OCI-LY7 (cell line): ENCODE results near the gene PWWP2B. TPM values are rescaled to one million over a fixed set of nuclear protein-coding genes. Genes with fewer than 3 reads are reported as not detected.
"Not testable (repeated sequence)": the region's sequence is repeated elsewhere in the genome, so short reads cannot be mapped to it uniquely, and the experiment has no call there.

Experiments used
- BruUV-seq: library from RNA; stranded (reverse); fragments of 400-500 nt; replicated peaks from 2 replicates; lab custom pipeline; 2021; lab: Mats Ljungman, UMichigan
- CTCF ChIA-PET: fragments of 300-600 bp; sonication (Branson Sonifier 250); formaldehyde crosslinking; loops from one replicate; lab custom pipeline; 2022; ENCODE audit warnings: antibody characterized with exemption; ENCODE audit not compliant: unreplicated experiment; lab: Charles Lee
- POLR2A ChIA-PET: fragments of 300-600 bp; sonication (Branson Sonifier 250); formaldehyde crosslinking; loops from one replicate; lab custom pipeline; 2022; ENCODE audit warnings: antibody characterized with exemption; lab: Charles Lee
- DNase-seq: peaks from one replicate; pipeline ENCODE4 v3.0.0-alpha.2; 2015; ENCODE audit warnings: low spot score
- H2AFZ ChIP-seq: fragments of 200-600 bp; sonication (generic), shearing (Covaris generic); 2 replicates; pipeline ENCODE4 v1.6.1; 2014; ENCODE audit warnings: mild to moderate bottlenecking, antibody characterized with exemption, low read length, moderate library complexity
- H3K27ac ChIP-seq: fragments of 200-600 bp; sonication (generic); 2 replicates; pipeline ENCODE4 v1.5.1; 2014; ENCODE audit warnings: mixed run types, low read depth, mild to moderate bottlenecking, moderate library complexity, low read length, inconsistent platforms; ENCODE audit not compliant: poor library complexity, severe bottlenecking
- H3K36me3 ChIP-seq: fragments of 200-600 bp; sonication (generic); 2 replicates; pipeline ENCODE4 v1.6.1; 2014; ENCODE audit warnings: mild to moderate bottlenecking, antibody characterized with exemption, low read length, moderate library complexity, mixed read lengths; ENCODE audit not compliant: insufficient read depth
- H3K4me1 ChIP-seq: fragments of 200-600 bp; sonication (generic); 2 replicates; pipeline ENCODE4 v1.5.1; 2014; ENCODE audit warnings: mild to moderate bottlenecking, low read length; ENCODE audit not compliant: insufficient read depth, poor library complexity, severe bottlenecking
- H3K4me2 ChIP-seq: fragments of 200-600 bp; sonication (generic); 2 replicates; pipeline ENCODE4 v1.6.1; 2014; ENCODE audit warnings: mild to moderate bottlenecking, low read length
- H3K4me3 ChIP-seq: fragments of 200-600 bp; sonication (generic); 2 replicates; pipeline ENCODE4 v1.5.1; 2014; ENCODE audit warnings: mild to moderate bottlenecking, low read depth, low read length; ENCODE audit not compliant: poor library complexity, severe bottlenecking
- H3K79me2 ChIP-seq: fragments of 200-600 bp; sonication (generic); 2 replicates; pipeline ENCODE4 v1.6.1; 2016; ENCODE audit warnings: low read depth, mild to moderate bottlenecking, low read length, moderate library complexity, mixed read lengths; ENCODE audit not compliant: insufficient read depth
- H3K9me2 ChIP-seq: fragments of 200-600 bp; sonication (generic); 2 replicates; pipeline ENCODE4 v1.6.1; 2016; ENCODE audit warnings: mild to moderate bottlenecking, low read length, mixed read lengths; ENCODE audit not compliant: insufficient read depth
- H3K9me3 ChIP-seq: fragments of 200-600 bp; sonication (generic); 2 replicates; pipeline ENCODE4 v1.6.1; 2014; ENCODE audit warnings: mild to moderate bottlenecking, mixed run types, low read length, mixed read lengths
- H4K20me1 ChIP-seq: fragments of 200-600 bp; sonication (generic); 2 replicates; pipeline ENCODE4 v1.6.1; 2014; ENCODE audit warnings: mild to moderate bottlenecking, antibody characterized with exemption, low read length, moderate library complexity, mixed read lengths; ENCODE audit not compliant: insufficient read depth
- EZH2phosphoT487 ChIP-seq: fragments of 200-600 bp; sonication (generic); IDR thresholded peaks from 2 replicates; pipeline ENCODE4 v1.6.1; 2018; ENCODE audit warnings: low read depth, borderline replicate concordance, mild to moderate bottlenecking, mixed run types, antibody characterized with exemption, low read length, moderate library complexity, mixed read lengths
- intact Hi-C: fragments of 100-400 bp; cut with micrococcal nuclease; formaldehyde crosslinking; loops from one replicate; pipeline ENCODE4 v1.10.0; 2022; ENCODE audit not compliant: unreplicated experiment
- total RNA-seq, 2 experiments: library from RNA; depleted of rRNA in 1 of 2; stranded (reverse); fragments of >200 nt in 1 of 2; shearing (Covaris generic) in 1 of 2; gene quantifications; 2 replicates each; pipeline ENCODE4 v1.2.3, GENCODE V29; 2014 to 2022
- TF ChIP-seq, protein P1 (sequence below): fragments of 200-600 bp; sonication (generic); conservative IDR thresholded peaks from 2 replicates; pipeline ENCODE4 v1.5.1; 2014; ENCODE audit warnings: mild to moderate bottlenecking, antibody characterized with exemption, low read length, moderate library complexity, mixed read lengths

Gene PWWP2B
- total RNA-seq, 2 experiments from 2014 or later: 5.9 to 10.6 TPM

DNA sequence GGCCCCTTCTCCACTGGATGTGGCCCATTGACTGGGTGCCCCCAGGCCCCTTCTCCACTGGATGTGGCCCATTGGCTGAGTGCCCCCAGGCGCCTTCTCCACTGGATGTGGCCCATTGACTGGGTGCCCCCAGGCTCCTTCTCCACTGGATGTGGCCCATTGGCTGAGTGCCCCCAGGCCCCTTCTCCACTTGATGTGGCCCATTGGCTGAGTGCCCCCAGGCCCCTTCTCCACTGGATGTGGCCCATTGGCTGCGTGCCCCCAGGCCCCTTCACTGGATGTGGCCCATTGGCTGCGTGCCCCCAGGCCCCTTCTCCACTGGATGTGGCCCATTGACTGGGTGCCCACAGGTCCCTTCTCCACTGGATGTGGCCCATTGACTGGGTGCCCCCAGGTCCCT lies 39.1 kb downstream of the PWWP2B start:
- H2AFZ ChIP-seq, BruUV-seq, H3K27ac ChIP-seq, H4K20me1 ChIP-seq, H3K4me2 ChIP-seq, H3K4me3 ChIP-seq, intact Hi-C loops, H3K9me3 ChIP-seq, H3K79me2 ChIP-seq, POLR2A ChIA-PET, H3K36me3 ChIP-seq, CTCF ChIA-PET, DNase-seq, H3K9me2 ChIP-seq: not testable (repeated sequence)
- peaks cover 26% of the 10 kb centered on the region for H3K4me1 ChIP-seq

DNA sequence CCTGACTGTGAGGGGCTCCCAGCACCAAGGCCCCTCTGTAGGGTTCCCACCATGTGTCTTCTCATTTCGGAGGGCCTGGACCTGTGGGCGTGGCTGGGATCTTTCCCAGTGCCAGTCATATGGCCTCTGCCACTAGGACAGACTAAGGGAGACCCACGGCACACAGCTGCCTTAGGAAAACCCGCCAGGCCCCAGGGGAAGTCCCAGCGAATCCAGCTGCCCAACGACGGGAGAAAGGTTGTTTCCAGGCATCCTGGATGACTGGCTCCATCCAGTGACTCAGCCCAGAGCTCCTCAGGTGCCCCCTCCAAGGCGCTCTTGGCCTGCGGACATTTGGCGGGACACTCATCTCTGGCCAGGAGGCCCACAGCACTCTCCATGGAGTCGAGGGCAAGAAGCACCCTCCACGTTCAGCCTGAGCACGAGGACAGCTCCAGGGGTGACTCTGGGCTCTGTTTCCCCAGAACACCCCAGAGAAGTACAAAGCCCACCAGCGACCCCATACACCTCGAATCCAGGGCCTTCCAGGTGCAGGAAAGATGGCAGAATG lies 39.9 kb downstream of the PWWP2B start:
- ChIA-PET POLR2A (no interaction called here), CTCF (no interaction called here)
- H3K4me1 ChIP-seq: peaks cover 26% of the 10 kb centered on the region

DNA sequence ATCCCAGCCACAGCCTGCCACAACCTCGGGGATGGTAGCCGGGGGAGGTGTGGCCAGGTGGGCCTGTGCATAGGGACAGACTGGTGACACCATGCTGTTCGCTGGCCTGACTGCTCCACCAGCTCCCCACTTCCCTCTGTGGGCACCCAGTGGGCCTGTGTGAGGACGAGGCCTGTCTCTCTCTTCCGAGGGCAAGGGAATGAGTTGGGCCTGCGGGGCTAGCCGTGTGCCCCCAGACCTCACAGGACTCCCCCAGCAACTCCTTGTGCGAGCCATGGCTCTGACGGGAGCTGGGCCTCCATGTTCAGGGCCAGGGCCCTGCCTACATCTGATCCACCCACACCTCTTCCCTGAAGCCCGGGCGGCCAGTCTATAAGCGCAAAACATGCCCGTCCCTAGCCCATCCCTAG lies 40.5 kb downstream of the PWWP2B start:
- no peak overlapping the region for H3K4me2 ChIP-seq
- no TSS peak for BruUV-seq
- no peak for DNase-seq
- CTCF ChIA-PET: no interaction called here
- H3K4me3 ChIP-seq: no peak overlapping the region
- no peak overlapping the region for H2AFZ ChIP-seq
- no peaks in the 10 kb centered on the region for H4K20me1 ChIP-seq
- no peak overlapping the region for H3K27ac ChIP-seq
- no peak for TF ChIP-seq EZH2phosphoT487
- TF ChIP-seq, protein P1, sequence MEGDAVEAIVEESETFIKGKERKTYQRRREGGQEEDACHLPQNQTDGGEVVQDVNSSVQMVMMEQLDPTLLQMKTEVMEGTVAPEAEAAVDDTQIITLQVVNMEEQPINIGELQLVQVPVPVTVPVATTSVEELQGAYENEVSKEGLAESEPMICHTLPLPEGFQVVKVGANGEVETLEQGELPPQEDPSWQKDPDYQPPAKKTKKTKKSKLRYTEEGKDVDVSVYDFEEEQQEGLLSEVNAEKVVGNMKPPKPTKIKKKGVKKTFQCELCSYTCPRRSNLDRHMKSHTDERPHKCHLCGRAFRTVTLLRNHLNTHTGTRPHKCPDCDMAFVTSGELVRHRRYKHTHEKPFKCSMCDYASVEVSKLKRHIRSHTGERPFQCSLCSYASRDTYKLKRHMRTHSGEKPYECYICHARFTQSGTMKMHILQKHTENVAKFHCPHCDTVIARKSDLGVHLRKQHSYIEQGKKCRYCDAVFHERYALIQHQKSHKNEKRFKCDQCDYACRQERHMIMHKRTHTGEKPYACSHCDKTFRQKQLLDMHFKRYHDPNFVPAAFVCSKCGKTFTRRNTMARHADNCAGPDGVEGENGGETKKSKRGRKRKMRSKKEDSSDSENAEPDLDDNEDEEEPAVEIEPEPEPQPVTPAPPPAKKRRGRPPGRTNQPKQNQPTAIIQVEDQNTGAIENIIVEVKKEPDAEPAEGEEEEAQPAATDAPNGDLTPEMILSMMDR: no peak
- H3K36me3 ChIP-seq: no peaks in the 10 kb centered on the region
- peaks cover 23% of the 10 kb centered on the region for H3K4me1 ChIP-seq
- intact Hi-C loops: no loop called here
- no peaks in the 10 kb centered on the region for H3K9me2 ChIP-seq
- no peaks in the 10 kb centered on the region for H3K9me3 ChIP-seq
- H3K79me2 ChIP-seq: no peaks in the 10 kb centered on the region
- POLR2A ChIA-PET: no interaction called here

More for the DNA sequence above, 39.9 kb downstream of the PWWP2B start:
- Histone ChIP-seq H3K4me2 (no peak overlapping the region), H3K27ac (no peak overlapping the region), H2AFZ (no peak overlapping the region), H3K4me3 (no peak overlapping the region), H3K9me2 (no peaks in the 10 kb centered on the region), H4K20me1 (no peaks in the 10 kb centered on the region), H3K9me3 (no peaks in the 10 kb centered on the region), H3K79me2 (no peaks in the 10 kb centered on the region), H3K36me3 (no peaks in the 10 kb centered on the region)
- no peak for DNase-seq
- BruUV-seq: no TSS peak
- intact Hi-C loops: no loop called here
- no peak for TF ChIP-seq EZH2phosphoT487
- TF ChIP-seq, protein P1: no peak
